GM21786 (cell line): ENCODE results near the gene LRSAM1.

Experiments
- ATAC-seq: cut with Tn5 transposase; IDR thresholded peaks from one replicate; pipeline ENCODE4 v1.9.1; 2021; ENCODE audit not compliant: unreplicated experiment

LRSAM1 gene

GRCh38 chr9:127495884-127496555 is 44.7 kb downstream of the LRSAM1 start:
- no peak for ATAC-seq

- no peak for ATAC-seq
These were observed 45.7 kb downstream of the LRSAM1 start for GRCh38 chr9:127496974-127497373.

GRCh38 chr9:127497656-127498290 is 46.5 kb downstream of the LRSAM1 start:
- ATAC-seq, result no peak

DNA sequence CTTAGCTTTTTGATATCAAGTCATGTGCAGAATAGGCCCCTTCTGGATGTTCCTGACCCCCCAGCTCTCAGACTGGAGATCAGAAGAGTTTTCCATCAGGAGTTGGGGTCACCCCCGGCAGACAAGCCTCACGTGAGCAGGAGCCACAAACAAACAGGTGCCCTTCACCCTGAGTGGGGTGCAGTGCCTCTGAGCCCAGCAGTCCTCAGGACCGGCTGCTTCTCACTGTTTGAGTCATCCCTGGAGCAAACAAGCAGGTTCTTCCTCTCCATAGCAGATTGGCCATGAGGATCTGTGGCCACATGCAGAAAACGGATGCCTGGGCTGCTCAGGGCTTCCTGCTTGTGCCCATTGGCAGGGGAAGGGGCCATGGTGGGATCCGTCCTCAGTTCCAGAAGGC is 47.0 kb downstream of the LRSAM1 start:
- no peak for ATAC-seq

- ATAC-seq, result no peak
These were observed 49.1 kb downstream of the LRSAM1 start for GRCh38 chr9:127500399-127500798.

DNA sequence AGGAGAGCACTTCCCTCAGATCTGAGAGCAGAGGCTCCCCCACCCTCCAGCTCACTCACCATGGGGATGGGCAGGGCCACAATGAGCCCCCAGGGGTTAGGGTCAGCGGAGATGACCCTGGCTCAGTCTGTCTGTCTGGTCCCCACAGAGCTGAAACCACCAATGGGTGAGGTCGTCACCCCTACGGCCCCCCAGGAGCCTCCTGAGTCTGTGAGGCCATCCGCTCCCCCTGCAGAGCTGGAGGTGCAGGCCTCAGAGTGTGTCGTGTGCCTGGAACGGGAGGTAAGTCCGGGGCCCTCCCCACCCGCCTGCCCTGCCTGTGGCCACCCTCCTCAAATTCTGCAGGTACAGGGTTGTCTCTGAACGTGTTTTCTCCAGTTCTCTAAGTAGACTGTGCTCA is 49.6 kb downstream of the LRSAM1 start:
- no peak for ATAC-seq

DNA sequence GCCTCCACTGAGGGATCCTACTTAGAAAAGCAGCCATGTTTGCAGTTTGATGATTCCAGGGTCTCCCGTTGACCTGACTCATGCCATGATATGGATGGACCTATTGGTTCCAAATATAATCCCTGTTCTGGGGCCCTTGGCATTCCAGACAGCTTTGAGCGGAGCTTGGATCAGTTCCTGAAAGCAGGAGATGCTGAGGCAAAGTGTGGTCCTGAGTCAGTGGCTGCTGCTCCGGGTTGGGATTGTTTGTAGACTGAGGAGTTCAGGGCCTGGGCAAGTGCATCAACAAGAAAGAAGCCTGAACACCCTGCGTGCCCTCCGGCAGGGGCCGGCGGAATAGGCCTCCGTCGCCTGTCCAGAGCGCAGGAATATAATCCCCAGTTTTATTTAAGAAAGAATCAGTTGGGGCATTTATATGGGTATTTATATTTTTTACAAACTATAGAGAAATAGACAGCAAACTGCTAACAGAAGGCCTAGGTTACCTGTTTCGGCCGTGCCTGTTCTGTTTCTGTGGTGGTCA is 50.6 kb downstream of the LRSAM1 start:
- no peak for ATAC-seq

DNA sequence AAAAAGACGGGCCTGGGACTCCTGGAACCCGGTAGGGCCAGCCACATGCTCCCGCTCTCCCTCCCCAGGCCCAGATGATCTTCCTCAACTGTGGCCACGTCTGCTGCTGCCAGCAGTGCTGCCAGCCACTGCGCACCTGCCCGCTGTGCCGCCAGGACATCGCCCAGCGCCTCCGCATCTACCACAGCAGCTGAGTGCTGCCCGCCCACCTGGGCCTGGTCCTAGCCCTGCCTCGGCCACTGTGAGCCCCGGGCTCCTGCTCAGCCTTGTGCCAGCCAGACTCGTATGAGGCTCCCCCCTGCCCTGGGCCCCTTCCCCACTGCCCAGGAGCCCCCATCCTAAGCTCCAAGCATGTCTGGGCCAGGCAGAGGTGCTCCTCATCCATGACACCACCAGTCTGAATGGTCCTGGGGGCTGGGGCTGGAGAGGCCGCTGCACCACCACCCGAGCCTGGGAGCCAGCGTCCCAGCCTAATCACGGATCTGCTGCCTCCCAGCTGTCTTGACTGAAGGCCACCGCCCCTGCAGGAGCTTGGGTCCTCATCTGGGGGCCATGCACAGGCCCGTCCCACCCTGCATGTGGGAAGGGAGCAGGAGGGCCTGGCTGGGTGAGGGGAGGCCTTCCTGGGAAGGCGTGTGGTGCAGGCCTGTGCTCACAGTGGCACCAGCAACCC is 51.5 kb downstream of the LRSAM1 start:
- no peak for ATAC-seq

DNA sequence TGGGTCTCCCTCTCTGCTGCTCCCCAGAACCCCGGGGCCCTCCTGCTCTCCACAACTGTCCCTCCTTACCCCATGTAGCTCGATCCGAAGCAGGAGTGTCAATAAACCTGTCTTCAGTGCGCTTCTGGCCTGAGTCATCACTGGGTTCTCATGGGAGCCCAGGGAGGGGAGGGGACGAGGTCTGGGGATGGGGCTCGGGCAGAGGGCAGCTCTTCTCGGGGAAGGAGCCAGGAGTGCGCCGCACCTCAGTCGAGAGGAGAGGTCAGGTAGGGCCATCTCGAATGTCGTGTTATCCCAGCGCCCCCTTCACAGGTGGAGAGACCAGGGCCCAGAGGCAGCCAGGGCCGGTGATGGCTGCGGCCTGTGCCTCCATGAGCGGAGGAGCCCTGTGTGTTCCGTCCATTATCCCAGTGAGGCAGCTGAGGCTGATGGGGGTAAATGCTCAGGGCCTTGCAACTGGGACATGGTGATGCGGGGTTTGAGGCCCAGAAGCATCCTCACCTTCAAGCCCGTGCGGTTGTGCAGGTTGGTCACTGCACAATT is 52.1 kb downstream of the LRSAM1 start:
- ATAC-seq, result no peak

DNA sequence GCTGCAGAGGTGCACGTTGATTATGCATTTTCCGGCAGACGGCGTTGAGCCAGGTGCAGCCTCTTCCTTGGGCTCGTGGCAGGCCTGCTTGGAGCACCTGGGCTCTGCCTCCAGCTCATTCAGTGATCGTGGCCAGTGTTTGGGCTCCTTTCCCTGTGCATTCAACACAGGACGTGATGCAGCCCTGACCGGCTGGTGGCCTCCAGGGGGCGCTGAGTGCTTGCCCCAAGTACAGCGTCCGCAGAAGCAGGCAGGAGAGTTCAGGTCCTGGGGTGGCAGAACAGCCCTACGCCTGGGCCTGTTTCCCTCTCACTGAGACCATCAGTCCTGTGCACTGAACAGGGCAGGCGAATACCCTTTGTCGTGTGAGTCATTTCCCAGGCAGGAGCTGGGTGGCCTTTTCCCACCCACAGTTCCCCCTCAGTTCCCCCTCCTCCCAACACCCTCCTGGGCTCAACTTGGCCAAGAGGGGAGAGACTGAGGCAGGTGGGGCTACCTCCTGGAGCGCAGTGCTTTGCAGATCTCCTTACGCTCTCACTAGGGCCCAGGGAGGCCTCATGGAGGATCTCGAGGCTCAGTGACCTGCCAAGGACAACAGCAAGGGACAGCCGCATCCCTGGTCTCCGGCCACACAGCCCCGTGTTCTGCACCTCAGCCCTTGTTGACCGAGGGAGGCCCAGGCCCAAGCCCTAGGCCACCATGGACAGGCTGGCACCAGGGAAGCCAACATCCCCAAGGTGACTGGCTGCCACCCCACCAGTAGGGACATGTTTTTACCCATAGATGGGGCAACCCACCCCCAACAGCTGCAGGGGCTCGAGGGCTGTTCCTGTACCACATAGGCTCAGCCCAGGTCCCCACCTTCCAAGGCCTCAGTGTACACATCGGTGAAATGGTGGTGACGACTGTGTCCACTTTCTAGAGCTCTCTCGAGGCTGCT is 52.9 kb downstream of the LRSAM1 start:
- no peak for ATAC-seq

DNA sequence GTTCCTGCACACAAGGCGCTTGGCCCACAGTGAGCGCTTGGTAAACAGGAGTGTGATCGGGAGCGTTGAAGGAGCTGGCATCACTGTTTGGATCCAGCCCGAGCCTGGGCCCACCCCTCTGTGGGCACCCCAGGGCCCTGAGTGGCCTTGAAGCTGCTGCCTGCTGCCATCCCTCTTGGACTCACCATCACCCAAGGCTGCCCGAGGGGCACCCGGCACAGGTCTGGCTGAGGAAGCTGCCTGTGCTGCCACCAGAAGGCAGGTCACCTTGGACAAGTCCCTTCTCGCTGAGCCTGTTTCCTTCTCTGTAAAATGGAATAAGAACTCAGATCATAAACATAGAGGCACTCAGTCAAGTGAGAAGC is 53.6 kb downstream of the LRSAM1 start:
- ATAC-seq, result no peak

DNA sequence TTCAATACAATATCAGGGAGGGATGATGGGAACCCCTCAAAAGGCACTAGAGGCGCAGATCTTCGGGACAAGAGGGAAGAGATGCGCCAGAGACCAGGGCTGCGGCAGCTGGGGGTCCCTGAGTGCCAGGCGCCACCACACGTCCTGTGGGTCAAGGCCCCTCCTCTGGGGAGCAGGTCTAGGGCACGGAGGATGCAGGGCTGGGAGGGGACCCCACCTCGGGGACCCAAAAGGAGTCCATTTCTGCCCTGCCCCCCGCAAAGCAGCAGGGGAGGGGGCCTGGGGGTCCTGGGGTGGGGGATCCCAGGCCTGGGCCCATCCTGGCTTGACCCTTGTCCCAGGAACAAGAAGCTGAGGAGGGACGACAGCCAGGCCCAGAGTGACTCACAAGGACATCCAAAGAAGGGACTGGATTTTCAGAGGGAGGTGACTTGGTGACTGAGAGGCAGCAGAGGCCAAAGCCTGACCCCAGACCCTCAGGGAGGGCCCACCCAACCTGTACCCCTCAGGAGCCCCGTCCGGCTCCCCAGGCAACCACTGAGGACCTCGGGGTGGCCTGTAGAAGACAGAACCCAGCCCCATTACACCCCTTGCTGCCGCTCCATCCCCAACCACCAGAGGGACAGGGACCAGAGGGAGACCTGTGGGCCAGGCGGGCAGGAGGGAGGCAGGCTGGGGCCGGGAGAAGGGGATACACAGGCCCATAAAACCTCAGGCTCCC is 54.2 kb downstream of the LRSAM1 start:
- no peak for ATAC-seq

DNA sequence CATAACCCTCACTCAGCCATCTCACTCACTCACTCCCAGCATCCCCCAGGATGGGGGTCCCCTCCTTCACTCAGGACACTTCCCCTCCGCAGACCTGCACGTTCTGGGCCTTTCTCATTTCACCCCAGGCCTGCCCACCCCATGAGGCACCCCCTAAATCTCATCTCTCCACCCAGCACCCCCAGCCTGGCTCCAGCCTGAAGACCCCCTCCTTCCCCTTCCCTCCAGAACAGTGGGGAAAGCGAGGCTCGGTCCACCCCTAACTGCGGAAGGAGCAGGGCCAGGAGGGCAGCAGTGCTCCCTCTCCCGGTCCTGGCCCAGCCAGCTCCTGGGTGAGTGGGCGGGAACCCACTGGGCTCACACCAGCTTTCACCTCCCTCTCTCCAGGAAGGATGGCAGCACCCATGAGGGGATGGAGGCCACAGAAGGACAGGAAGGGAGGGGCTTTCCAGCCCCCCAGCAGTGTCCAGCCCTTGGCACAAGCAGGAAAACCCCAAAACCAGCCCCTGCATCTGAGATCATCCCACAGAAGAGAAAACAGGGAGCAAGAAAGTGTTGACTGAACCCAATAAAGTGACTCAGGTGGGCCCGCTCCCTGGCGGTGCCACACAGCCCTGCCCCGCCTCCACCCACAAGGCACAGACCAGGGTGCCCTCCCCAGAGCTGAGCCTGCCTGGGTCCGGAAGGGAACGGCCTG is 55.0 kb downstream of the LRSAM1 start:
- no peak for ATAC-seq

GRCh38 chr9:127506814-127507750 is 55.8 kb downstream of the LRSAM1 start:
- ATAC-seq, result no peak

GRCh38 chr9:127507751-127508648 is 56.7 kb downstream of the LRSAM1 start:
- ATAC-seq, result no peak

- ATAC-seq, result no peak
These were observed 57.6 kb downstream of the LRSAM1 start for GRCh38 chr9:127508901-127509260.

DNA sequence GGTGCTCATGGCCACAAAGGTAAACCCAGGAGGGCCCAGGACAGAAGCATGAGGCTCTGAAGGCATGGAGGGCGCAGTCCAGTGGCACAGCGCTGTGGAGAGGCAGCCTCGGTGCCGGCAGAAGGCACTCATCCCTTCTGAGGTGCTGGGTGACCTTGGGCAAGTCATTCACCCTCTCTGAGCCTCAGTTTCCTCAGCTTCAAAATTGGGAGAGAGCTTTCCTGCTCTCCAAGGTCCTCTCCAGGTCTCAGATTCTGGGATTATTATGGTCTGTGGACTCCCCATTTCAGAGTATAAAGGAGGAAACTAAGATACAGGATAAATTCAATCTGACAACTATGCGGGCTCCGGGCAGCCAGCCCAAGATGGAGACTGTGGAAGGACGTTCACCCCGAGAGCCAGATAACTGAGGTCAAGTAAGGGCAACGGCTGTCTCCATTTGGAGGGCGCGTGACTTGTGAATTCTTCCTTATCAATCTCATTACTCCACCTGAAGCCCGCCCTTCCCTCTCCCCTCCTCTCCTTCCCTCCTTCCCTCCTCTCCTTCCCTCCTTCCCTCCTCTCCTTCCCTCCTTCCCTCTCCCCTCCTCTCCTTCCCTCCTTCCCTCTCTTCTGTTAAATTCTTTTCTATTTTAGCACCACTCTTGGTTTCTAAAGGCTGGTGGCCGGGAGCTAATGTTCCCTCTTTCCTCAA is 58.1 kb downstream of the LRSAM1 start:
- ATAC-seq, result no peak
